Endothelial cell of umbilical vein (primary cell): Measurements from ENCODE around the gene RFESD. TPM values are rescaled to one million over a fixed set of nuclear protein-coding genes. Genes with fewer than 3 reads are reported as not detected.

Experiments
- BruUV-seq: library from RNA; stranded (reverse); fragments of 400-500 nt; replicated peaks from 2 replicates; lab custom pipeline; 2021; lab: Mats Ljungman, UMichigan
- CTCF ChIA-PET: fragments of 300-600, 350-600 bp; sonication (Branson Sonifier 250); formaldehyde crosslinking; loops from one replicate; lab custom pipeline; 2021; ENCODE audit warnings: antibody characterized with exemption, inconsistent platforms; lab: Charles Lee
- POLR2A ChIA-PET: fragments of 300-600, 350-600 bp; sonication (Branson Sonifier 250); formaldehyde crosslinking; loops from one replicate; lab custom pipeline; 2021; ENCODE audit warnings: antibody characterized with exemption, inconsistent platforms; lab: Charles Lee
- DNase-seq: peaks from one replicate; pipeline ENCODE4 v3.0.0-alpha.2; 2011; ENCODE audit warnings: low read depth, low spot score
- FAIRE-seq: peaks from 2 replicates; lab custom pipeline; 2011; peaks lifted over from hg19 to GRCh38; lab: Jason Lieb, UNC
- H2AFZ ChIP-seq: 2 replicates; pipeline ENCODE4 v1.6.0; 2012; ENCODE audit warnings: low read depth, low read length, control low read depth, inconsistent platforms
- H3K27ac ChIP-seq: 2 replicates; pipeline ENCODE4 v1.5.1; 2011; ENCODE audit warnings: low read depth, mild to moderate bottlenecking, control low read depth, low read length, moderate library complexity; ENCODE audit not compliant: insufficient read depth
- H3K27me3 ChIP-seq, 2 experiments: 2 replicates each; pipeline versions ENCODE4 v1.6.0 to v1.6.1; 2011; ENCODE audit warnings: low read length in 2 of 2, mixed read lengths in 1 of 2; ENCODE audit not compliant: control insufficient read depth in 2 of 2, insufficient read depth in 2 of 2
- H3K36me3 ChIP-seq, 2 experiments: 2 replicates in 1 of 2; 3 replicates in 1 of 2; pipeline ENCODE4 v1.5.1; 2011; ENCODE audit warnings: low read length in 2 of 2, mild to moderate bottlenecking in 1 of 2, moderate library complexity in 1 of 2; ENCODE audit not compliant: control insufficient read depth in 2 of 2, insufficient read depth in 2 of 2; ENCODE audit errors: extremely low read depth in 1 of 2
- H3K4me1 ChIP-seq: 3 replicates; pipeline ENCODE4 v1.5.1; 2011; ENCODE audit warnings: mild to moderate bottlenecking, low read length; ENCODE audit not compliant: control insufficient read depth, insufficient read depth; ENCODE audit errors: extremely low read depth
- H3K4me2 ChIP-seq: 2 replicates; pipeline ENCODE4 v1.6.1; 2011; ENCODE audit warnings: low read length, control low read depth, mixed read lengths; ENCODE audit not compliant: insufficient read depth
- H3K4me3 ChIP-seq, 3 experiments: fragments of 200-600 bp in 1 of 3; sonication (generic), shearing (Covaris generic) in 1 of 3; replicated peaks in 1 of 3; 2 replicates each; pipeline ENCODE4 v1.5.1; 2011 to 2016; ENCODE audit warnings: control low read depth in 3 of 3, low read length in 3 of 3, mild to moderate bottlenecking in 2 of 3, inconsistent platforms in 1 of 3, low read depth in 1 of 3, moderate library complexity in 1 of 3; ENCODE audit not compliant: insufficient read depth in 1 of 3
- H3K79me2 ChIP-seq: 2 replicates; pipeline ENCODE4 v1.6.0; 2012; ENCODE audit warnings: low read length, inconsistent platforms; ENCODE audit not compliant: control insufficient read depth, insufficient read depth
- H3K9ac ChIP-seq: replicated peaks from 2 replicates; pipeline ENCODE3; 2011; ENCODE audit warnings: low read length, control low read depth; ENCODE audit not compliant: insufficient read depth; ENCODE audit errors: extremely low read depth
- H3K9me1 ChIP-seq: replicated peaks from 3 replicates; pipeline ENCODE4 v1.6.0; 2011; ENCODE audit warnings: mild to moderate bottlenecking, low read length; ENCODE audit not compliant: control insufficient read depth, insufficient read depth; ENCODE audit errors: extremely low read depth
- H3K9me3 ChIP-seq: replicated peaks from 2 replicates; pipeline ENCODE4 v1.5.1; 2012; ENCODE audit warnings: low read length, inconsistent platforms; ENCODE audit not compliant: control insufficient read depth, insufficient read depth
- H4K20me1 ChIP-seq: replicated peaks from 2 replicates; pipeline ENCODE3; 2011; ENCODE audit warnings: mild to moderate bottlenecking, low read length; ENCODE audit not compliant: control insufficient read depth, insufficient read depth; ENCODE audit errors: extremely low read depth
- CTCF ChIP-seq, 2 donors: IDR thresholded peaks; 1 replicate in 1 of 2; 2 replicates in 1 of 2; pipeline ENCODE4 v1.5.1; 2011; ENCODE audit warnings: low read length in 2 of 2, mild to moderate bottlenecking in 2 of 2, moderate library complexity in 2 of 2, control low read depth in 1 of 2, inconsistent platforms in 1 of 2, low read depth in 1 of 2; ENCODE audit not compliant: insufficient read depth in 1 of 2; ENCODE audit errors: extremely low read depth in 1 of 2
- EZH2 ChIP-seq: IDR thresholded peaks from 2 replicates; pipeline ENCODE4 v1.6.1; 2012; ENCODE audit warnings: borderline replicate concordance, low read depth, mild to moderate bottlenecking, moderate library complexity, low read length, inconsistent platforms; ENCODE audit not compliant: severe bottlenecking
- FOS ChIP-seq: IDR thresholded peaks from 2 replicates; pipeline ENCODE4 v1.6.1; 2011; ENCODE audit warnings: mild to moderate bottlenecking, low read length, moderate library complexity, borderline replicate concordance; ENCODE audit not compliant: insufficient read depth
- GATA2 ChIP-seq: IDR thresholded peaks from 2 replicates; pipeline ENCODE4 v1.7.0; 2011; ENCODE audit warnings: low read depth, mild to moderate bottlenecking, moderate library complexity, mixed read lengths, low read length; ENCODE audit not compliant: insufficient read length, insufficient read depth
- JUN ChIP-seq: IDR thresholded peaks from 2 replicates; pipeline ENCODE4 v1.6.1; 2011; ENCODE audit warnings: borderline replicate concordance, low read depth; ENCODE audit not compliant: insufficient read length, insufficient read depth
- MAX ChIP-seq: IDR thresholded peaks from 2 replicates; pipeline ENCODE4 v1.6.1; 2011; ENCODE audit not compliant: insufficient read depth, insufficient read length
- MYC ChIP-seq: IDR thresholded peaks from one replicate; pipeline ENCODE4 v1.6.1; 2011; ENCODE audit warnings: mild to moderate bottlenecking, low read depth, low read length
- POLR2A ChIP-seq: IDR thresholded peaks from 2 replicates; pipeline ENCODE4 v1.6.1; 2012; ENCODE audit warnings: low read depth, mild to moderate bottlenecking, control low read depth, low read length
- POLR2AphosphoS5 ChIP-seq: IDR thresholded peaks from 2 replicates; pipeline ENCODE4 v1.6.1; 2012; ENCODE audit warnings: low read depth, mild to moderate bottlenecking, control low read depth, low read length, moderate library complexity; ENCODE audit not compliant: insufficient read depth
- dilution Hi-C: fragments of 300-500 bp; cut with MboI; formaldehyde crosslinking; loops from one replicate; pipeline ENCODE4 v1.15.0; 2019; ENCODE audit warnings: low sequenced_read_pairs; ENCODE audit not compliant: extremely low pct_ligation_motif_present
- intact Hi-C: fragments of 100-400 bp; cut with micrococcal nuclease; formaldehyde crosslinking; loops from one replicate; pipeline ENCODE4 v1.10.0; 2022
- polyA plus RNA-seq, 4 experiments: library from polyadenylated mRNA; depleted of rRNA in 3 of 4; stranded (reverse) in 3 of 4; unstranded in 1 of 4; fragments of >200 nt; gene quantifications; 2 replicates each; pipeline versions ENCODE4 v1.2.1 to v1.2.3, GENCODE V29; 2011 to 2012; ENCODE audit warnings: missing spikeins in 1 of 4
- total RNA-seq: library from RNA; stranded (reverse); gene quantifications from 2 replicates; pipeline ENCODE4 v1.2.3, GENCODE V29; 2021

Gene RFESD
- total and polyA plus RNA-seq, 2 donors (not counting 3 experiments of a cell fraction or from before 2014, with no cell fraction given) = 0.88 to 2.0 TPM

DNA sequence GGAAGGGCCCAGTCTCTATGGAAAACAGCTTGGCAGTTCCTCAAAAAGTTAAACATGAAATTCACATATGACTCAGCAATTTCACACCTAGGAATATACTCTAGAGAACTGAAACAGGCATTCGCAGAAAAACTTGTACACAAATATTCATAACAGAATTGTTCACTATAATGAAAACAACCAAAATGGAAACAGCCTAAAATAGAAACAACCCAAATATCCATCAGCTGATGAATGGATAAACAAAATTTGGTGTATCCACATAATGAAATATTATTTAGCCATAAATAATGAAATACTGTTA lies 31.5 kb upstream of the RFESD start:
- Histone ChIP-seq H3K4me1 (peaks cover 15% of the 10 kb centered on the region), H3K9ac (no peak overlapping the region), H3K9me1 (no peaks in the 10 kb centered on the region), H2AFZ (no peak overlapping the region), H4K20me1 (no peaks in the 10 kb centered on the region), H3K36me3 (no peaks in the 10 kb centered on the region), H3K79me2 (no peaks in the 10 kb centered on the region), H3K4me3 (no peak overlapping the region), H3K4me2 (no peak overlapping the region), H3K9me3 (no peaks in the 10 kb centered on the region), H3K27me3 (no peaks in the 10 kb centered on the region), H3K27ac (no peak overlapping the region)
- dilution Hi-C loops (no loop called here), intact Hi-C loops (no loop called here)
- no peak for TF ChIP-seq POLR2A
- no peak for TF ChIP-seq EZH2
- TF ChIP-seq MYC = no peak
- TF ChIP-seq GATA2 = no peak
- no peak for TF ChIP-seq JUN
- no peak for TF ChIP-seq MAX
- TF ChIP-seq FOS = no peak
- TF ChIP-seq CTCF (IDR thresholded peaks at IDR 0.05; ENCODE audit: extremely low read depth in 1 of 2, insufficient read depth in 1 of 2, low read depth in 1 of 2, low read length in 2 of 2) = no peak
- TF ChIP-seq POLR2AphosphoS5 = no peak
- FAIRE-seq (no peak), DNase-seq (no peak)
- no TSS peak for BruUV-seq
- POLR2A ChIA-PET = no interaction called here
- CTCF ChIA-PET = no interaction called here
